Measurements from ENCODE around the gene TMEM52.

GRCh38 chr1:1874901-1875300 is 44.2 kb downstream of the TMEM52 start:
- TF ChIP-seq CTCF (conservative IDR thresholded peaks at IDR 0.05; ENCODE audit: low read depth, low read length) (no peak), EZH2 (IDR thresholded peaks at IDR 0.05; ENCODE audit: borderline replicate concordance, low read depth, low read length, poor library complexity, severe bottlenecking) (no peak)

Measured in A673 (cell line).